Measurements from ENCODE around the gene NCR3LG1.

DNA sequence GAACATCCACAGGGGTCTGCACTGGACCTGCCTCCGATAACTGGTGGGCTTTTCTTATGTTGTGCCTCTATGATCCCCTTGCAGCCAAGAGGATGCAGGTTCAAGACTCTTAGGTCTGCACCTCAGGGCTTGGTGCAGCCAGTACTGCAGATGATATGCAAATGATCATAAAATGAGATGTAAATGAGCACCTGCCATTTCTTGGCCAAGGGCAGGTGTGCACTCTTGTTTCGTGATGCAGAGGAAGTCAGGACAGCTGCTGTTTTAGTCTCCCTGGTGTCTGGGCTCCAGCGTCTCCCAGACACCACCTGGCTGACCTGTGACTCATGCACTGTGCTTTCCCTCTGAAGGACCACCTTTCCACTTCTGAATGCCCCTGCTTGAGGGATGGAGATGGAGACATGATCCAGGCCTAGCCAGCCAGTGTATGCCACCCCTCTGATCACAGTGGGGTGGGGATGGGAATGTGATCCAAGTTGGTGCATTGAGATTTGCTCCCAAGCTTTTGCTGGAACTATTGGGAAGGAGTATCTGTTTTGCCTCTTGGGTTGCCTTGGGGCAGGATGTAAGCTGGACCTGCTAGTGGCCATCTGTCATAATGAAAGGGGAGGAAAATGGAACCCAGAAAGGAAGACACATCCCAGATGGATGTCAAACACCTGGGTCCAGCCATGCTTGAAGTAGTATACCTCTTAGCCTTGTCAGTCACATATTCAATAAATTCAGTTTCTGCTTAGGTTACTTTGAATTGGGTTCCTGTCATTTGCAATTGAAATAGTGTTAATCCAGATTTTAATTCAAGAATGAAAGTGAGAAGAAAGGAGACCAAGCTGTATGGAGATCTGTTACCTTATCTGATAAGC, 40.1 kb downstream of the NCR3LG1 start:
- TF ChIP-seq EZH2 (IDR thresholded peaks at IDR 0.05; ENCODE audit: borderline replicate concordance, insufficient read depth, low read depth, low read length, poor library complexity, severe bottlenecking): no peak
- TF ChIP-seq, protein P1, sequence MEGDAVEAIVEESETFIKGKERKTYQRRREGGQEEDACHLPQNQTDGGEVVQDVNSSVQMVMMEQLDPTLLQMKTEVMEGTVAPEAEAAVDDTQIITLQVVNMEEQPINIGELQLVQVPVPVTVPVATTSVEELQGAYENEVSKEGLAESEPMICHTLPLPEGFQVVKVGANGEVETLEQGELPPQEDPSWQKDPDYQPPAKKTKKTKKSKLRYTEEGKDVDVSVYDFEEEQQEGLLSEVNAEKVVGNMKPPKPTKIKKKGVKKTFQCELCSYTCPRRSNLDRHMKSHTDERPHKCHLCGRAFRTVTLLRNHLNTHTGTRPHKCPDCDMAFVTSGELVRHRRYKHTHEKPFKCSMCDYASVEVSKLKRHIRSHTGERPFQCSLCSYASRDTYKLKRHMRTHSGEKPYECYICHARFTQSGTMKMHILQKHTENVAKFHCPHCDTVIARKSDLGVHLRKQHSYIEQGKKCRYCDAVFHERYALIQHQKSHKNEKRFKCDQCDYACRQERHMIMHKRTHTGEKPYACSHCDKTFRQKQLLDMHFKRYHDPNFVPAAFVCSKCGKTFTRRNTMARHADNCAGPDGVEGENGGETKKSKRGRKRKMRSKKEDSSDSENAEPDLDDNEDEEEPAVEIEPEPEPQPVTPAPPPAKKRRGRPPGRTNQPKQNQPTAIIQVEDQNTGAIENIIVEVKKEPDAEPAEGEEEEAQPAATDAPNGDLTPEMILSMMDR (IDR thresholded peaks at IDR 0.05): no peak
